ENCODE data around the gene TRIM62.

- TF ChIP-seq POLR2AphosphoS2 (conservative IDR thresholded peaks at IDR 0.05; ENCODE audit: low read length) (no peak), EHMT2 (IDR thresholded peaks at IDR 0.05; ENCODE audit: low read depth) (no peak), REST (IDR thresholded peaks at IDR 0.05) (no peak), USF2 (IDR thresholded peaks at IDR 0.05) (no peak), RAD21 (conservative IDR thresholded peaks at IDR 0.05 in 1 of 2, IDR thresholded peaks at IDR 0.05 in 1 of 2) (no peak), NR3C1 (IDR thresholded peaks at IDR 0.05) (no peak), POLR2A (IDR thresholded peaks at IDR 0.05; ENCODE audit: low read length) (no peak), KDM1A (IDR thresholded peaks at IDR 0.05; ENCODE audit: low read depth) (no peak), ESRRA (IDR thresholded peaks at IDR 0.05; ENCODE audit: borderline replicate concordance, low read length) (no peak), JUNB (IDR thresholded peaks at IDR 0.05) (no peak), CHD2 (IDR thresholded peaks at IDR 0.05; ENCODE audit: low read length, partially characterized antibody) (no peak)
- TF ChIP-seq, protein P1, sequence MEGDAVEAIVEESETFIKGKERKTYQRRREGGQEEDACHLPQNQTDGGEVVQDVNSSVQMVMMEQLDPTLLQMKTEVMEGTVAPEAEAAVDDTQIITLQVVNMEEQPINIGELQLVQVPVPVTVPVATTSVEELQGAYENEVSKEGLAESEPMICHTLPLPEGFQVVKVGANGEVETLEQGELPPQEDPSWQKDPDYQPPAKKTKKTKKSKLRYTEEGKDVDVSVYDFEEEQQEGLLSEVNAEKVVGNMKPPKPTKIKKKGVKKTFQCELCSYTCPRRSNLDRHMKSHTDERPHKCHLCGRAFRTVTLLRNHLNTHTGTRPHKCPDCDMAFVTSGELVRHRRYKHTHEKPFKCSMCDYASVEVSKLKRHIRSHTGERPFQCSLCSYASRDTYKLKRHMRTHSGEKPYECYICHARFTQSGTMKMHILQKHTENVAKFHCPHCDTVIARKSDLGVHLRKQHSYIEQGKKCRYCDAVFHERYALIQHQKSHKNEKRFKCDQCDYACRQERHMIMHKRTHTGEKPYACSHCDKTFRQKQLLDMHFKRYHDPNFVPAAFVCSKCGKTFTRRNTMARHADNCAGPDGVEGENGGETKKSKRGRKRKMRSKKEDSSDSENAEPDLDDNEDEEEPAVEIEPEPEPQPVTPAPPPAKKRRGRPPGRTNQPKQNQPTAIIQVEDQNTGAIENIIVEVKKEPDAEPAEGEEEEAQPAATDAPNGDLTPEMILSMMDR (IDR thresholded peaks at IDR 0.05): no peak
Measured at GRCh38 chr1:33169290-33170055, 12.4 kb downstream of the TRIM62 start.

All from A549 (cell line).